ENCODE data around the gene WWP2. TPM values are rescaled to one million over a fixed set of nuclear protein-coding genes. Genes with fewer than 3 reads are reported as not detected.
"Not testable (repeated sequence)": the region's sequence is repeated elsewhere in the genome, so short reads cannot be mapped to it uniquely, and the experiment has no call there.

The WWP2 gene
- total RNA-seq, 1 experiment from 2014 or later = 12.0 TPM

GRCh38 chr16:69798466-69798865 lies 36.3 kb downstream of the WWP2 start:
- Histone ChIP-seq H3K9me3 (replicated peaks) (no peaks in the 10 kb centered on the region), H3K4me3 (no peak overlapping the region), H3K27ac (no peak overlapping the region), H3K4me1 (no peaks in the 10 kb centered on the region), H3K36me3 (no peaks in the 10 kb centered on the region), H3K27me3 (no peaks in the 10 kb centered on the region)
- no peak for DNase-seq

GRCh38 chr16:69799611-69800031 lies 37.5 kb downstream of the WWP2 start:
- no peak for DNase-seq
- Histone ChIP-seq H3K4me1 (no peaks in the 10 kb centered on the region), H3K36me3 (no peaks in the 10 kb centered on the region), H3K4me3 (no peak overlapping the region), H3K9me3 (replicated peaks) (no peaks in the 10 kb centered on the region), H3K27me3 (no peaks in the 10 kb centered on the region), H3K27ac (no peak overlapping the region)

DNA sequence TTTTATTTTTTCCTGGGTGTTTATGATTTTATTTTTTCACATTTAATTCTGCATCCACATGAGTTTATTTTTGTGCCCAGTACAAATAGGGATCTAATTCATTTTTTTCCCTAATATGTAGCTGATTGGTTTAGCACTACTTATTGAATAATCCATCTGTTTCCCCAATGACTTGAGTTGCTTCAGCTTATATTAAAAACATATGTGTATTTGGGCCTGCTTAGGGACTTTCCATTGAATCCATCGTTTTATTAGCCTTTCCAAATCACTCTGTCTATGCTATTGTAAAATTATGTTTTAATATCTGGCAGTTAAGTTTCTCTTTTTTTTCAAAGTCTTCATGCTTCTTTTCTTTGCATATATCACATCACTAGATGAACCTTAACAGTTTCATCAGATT lies 42.2 kb downstream of the WWP2 start:
- DNase-seq = no peak
- Histone ChIP-seq H3K4me1 (no peaks in the 10 kb centered on the region), H3K27me3 (no peaks in the 10 kb centered on the region), H3K36me3 (no peaks in the 10 kb centered on the region), H3K9me3 (replicated peaks) (no peaks in the 10 kb centered on the region), H3K4me3 (no peak overlapping the region), H3K27ac (no peak overlapping the region)

DNA sequence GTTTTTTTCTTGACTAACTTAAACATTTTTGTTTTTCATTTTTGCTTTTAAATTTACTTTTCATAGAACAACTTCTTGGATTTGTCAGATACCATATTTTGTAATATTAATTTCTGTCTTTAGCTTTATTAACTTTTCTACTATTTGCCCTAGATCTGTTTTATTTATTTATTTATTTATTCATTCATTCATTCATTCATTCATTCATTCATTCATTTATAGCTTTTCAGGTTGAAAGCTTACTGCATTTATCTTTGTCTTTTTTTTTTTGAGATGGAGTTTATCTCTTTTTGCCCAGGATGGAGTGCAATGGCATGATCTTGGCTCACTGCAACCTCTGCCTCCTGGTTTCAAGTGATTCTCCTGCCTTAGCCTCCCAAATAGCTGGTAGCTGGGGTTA lies 44.6 kb downstream of the WWP2 start:
- not testable (repeated sequence) for DNase-seq; H3K27me3 ChIP-seq; H3K9me3 ChIP-seq (replicated peaks)

GRCh38 chr16:69812688-69813014 lies 50.5 kb downstream of the WWP2 start:
- H3K4me3 ChIP-seq = no peak overlapping the region
- no peak for DNase-seq
- no peaks in the 10 kb centered on the region for H3K27me3 ChIP-seq
- H3K36me3 ChIP-seq = no peaks in the 10 kb centered on the region
- H3K4me1 ChIP-seq = no peaks in the 10 kb centered on the region
- H3K9me3 ChIP-seq (replicated peaks) = no peaks in the 10 kb centered on the region
- H3K27ac ChIP-seq = no peak overlapping the region

More for the DNA sequence above, 44.6 kb downstream of the WWP2 start:
- H3K27ac ChIP-seq, H3K36me3 ChIP-seq, H3K4me1 ChIP-seq, H3K4me3 ChIP-seq: not testable (repeated sequence)

GRCh38 chr16:69814078-69814477 lies 51.9 kb downstream of the WWP2 start:
- DNase-seq = no peak
- H3K9me3 ChIP-seq (replicated peaks) = no peaks in the 10 kb centered on the region
- H3K4me3 ChIP-seq = no peak overlapping the region
- no peak overlapping the region for H3K27ac ChIP-seq
- no peaks in the 10 kb centered on the region for H3K27me3 ChIP-seq
- H3K36me3 ChIP-seq = no peaks in the 10 kb centered on the region
- H3K4me1 ChIP-seq = no peaks in the 10 kb centered on the region

GRCh38 chr16:69814561-69814960 lies 52.4 kb downstream of the WWP2 start:
- Histone ChIP-seq H3K4me1 (no peaks in the 10 kb centered on the region), H3K9me3 (replicated peaks) (no peaks in the 10 kb centered on the region), H3K4me3 (no peak overlapping the region), H3K27me3 (no peaks in the 10 kb centered on the region), H3K27ac (no peak overlapping the region), H3K36me3 (no peaks in the 10 kb centered on the region)
- no peak for DNase-seq

DNA sequence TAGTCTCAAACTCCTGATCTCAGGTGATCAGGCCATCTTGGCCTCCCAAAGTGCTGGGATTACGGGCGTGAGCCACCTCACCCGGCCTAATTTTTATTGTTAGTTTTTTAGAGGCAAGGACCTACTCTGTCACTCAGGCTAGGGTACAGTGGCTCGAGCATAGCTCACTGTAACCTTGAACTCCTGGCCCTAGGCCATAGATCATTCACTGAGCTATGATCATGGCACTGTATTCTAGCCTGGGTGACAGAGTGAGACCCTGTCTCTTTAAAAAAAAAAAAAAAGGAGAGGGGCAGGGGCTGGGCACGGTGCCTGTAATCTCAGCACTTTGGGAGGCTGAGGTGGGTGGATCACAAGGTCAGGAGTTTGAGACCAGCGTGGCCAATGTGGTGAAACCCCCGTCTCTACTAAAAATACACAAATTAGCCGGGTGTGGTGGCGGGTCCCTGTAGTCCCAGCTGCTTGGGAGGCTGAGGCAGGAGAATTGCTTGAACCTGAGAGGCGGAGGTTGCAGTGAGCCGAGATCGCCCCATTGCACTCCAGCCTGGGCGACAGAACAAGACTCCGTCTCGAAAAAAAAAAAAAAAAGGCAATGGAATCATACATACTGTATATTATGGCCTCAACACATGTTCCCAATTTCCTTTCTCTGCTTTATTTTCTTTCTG lies 53.2 kb downstream of the WWP2 start:
- not testable (repeated sequence) for H3K36me3 ChIP-seq

DNA sequence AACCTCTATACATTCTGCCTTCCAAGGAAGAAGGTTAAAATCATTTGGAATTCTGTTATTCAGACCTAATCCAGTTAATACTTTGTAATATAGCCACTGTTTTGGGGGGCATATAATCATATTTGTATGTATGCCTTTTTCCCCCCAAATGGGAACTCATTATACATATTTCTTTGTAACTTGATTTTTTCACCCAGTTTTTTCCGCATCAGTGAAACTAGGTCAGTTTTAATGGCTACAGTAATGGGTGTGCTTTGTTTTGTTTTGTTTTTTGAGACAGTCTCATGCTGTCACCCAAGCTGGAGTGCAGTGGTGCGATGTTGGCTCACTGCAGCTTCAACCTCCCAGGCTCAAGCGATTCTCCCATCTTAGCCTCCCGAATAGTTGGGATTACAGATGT lies 54.9 kb downstream of the WWP2 start:
- H3K4me3 ChIP-seq = no peak overlapping the region
- no peaks in the 10 kb centered on the region for H3K9me3 ChIP-seq (replicated peaks)
- no peaks in the 10 kb centered on the region for H3K27me3 ChIP-seq
- no peaks in the 10 kb centered on the region for H3K4me1 ChIP-seq
- no peak overlapping the region for H3K27ac ChIP-seq
- no peak for DNase-seq
- H3K36me3 ChIP-seq = no peaks in the 10 kb centered on the region

More for the DNA sequence above, 53.2 kb downstream of the WWP2 start:
- H3K4me3 ChIP-seq; H3K9me3 ChIP-seq (replicated peaks); H3K27me3 ChIP-seq; H3K4me1 ChIP-seq; H3K27ac ChIP-seq; DNase-seq: not testable (repeated sequence)

DNA sequence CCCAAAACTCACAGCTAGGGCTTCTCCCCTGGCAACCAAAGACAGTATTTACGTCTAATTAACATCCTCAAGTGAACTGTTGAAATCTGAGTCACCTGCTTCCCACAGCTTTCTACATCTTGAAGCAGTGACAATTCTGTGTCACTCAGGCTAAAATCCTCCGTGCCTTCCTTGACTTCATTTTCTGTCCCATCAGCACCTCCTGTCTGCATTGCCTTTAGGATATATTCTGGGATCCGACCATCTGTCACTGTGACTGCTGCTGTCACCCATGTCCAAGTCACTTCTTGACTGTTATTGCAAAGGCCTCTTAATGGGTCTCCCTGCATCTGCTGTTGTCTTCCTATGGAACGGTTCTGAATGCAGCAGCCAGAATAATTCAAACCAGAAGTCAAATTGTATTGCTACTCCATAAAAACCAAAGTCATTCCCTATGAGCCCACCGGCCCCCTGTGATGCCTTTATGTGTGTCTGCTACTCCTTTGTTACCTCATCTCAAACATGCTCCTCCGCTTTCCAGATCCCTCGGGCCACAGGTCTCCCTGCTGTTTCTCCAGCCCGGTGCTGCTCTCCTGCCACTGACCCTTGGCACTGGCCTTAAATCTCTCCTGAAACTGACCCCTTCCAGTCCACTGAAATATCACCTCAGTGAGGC lies 56.9 kb downstream of the WWP2 start:
- no peak for DNase-seq
- Histone ChIP-seq H3K27me3 (no peaks in the 10 kb centered on the region), H3K4me1 (no peaks in the 10 kb centered on the region), H3K27ac (no peak overlapping the region), H3K9me3 (replicated peaks) (no peaks in the 10 kb centered on the region), H3K4me3 (no peak overlapping the region), H3K36me3 (no peaks in the 10 kb centered on the region)

GRCh38 chr16:69820926-69821541 lies 58.9 kb downstream of the WWP2 start:
- Histone ChIP-seq H3K36me3 (no peaks in the 10 kb centered on the region), H3K27ac (no peak overlapping the region), H3K9me3 (replicated peaks) (no peaks in the 10 kb centered on the region), H3K27me3 (no peaks in the 10 kb centered on the region), H3K4me1 (no peaks in the 10 kb centered on the region), H3K4me3 (no peak overlapping the region)
- DNase-seq = no peak

GRCh38 chr16:69821844-69822173 lies 59.7 kb downstream of the WWP2 start:
- Histone ChIP-seq H3K27me3 (no peaks in the 10 kb centered on the region), H3K4me3 (no peak overlapping the region), H3K9me3 (replicated peaks) (no peaks in the 10 kb centered on the region), H3K36me3 (no peaks in the 10 kb centered on the region), H3K27ac (no peak overlapping the region), H3K4me1 (no peaks in the 10 kb centered on the region)
- no peak for DNase-seq

DNA sequence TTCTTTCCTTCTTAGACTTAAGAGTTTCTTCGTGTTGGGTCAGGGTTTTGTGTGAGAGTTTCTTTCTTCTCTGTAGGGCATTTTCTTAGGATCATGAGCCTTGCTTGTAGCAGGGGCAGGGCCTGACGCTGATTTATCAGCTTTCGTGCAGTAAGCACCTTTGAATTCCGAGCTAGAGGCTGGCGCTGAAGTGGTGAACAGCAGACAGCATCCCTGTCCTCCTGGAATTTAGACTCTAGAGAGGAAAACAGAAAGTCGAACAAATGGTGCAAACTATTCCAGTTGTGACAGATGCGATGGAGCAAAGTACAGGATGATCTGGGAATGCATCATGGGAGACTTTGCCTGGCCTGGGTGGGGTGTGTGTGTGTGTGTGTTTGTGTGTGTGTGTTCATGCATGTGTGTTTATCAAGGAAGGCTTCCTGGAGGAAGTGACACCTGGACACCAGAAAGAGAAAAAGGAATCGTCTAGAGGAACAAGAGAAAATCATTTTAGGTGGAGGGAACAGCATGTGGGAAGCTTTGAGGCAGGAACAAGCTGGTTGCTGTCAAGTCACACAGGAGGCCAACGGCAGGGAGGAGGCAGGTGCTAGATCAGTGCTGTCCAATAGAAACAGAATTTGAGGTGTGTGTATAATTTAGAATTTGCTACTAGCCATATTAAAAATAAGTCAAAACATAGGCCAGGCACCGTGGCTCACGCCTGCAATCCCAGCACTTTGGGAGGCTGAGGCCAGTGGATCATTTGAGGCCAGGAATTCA lies 60.2 kb downstream of the WWP2 start:
- DNase-seq = no peak
- Histone ChIP-seq H3K4me1 (no peaks in the 10 kb centered on the region), H3K4me3 (no peak overlapping the region), H3K27ac (no peak overlapping the region), H3K9me3 (replicated peaks) (no peaks in the 10 kb centered on the region), H3K36me3 (no peaks in the 10 kb centered on the region), H3K27me3 (no peaks in the 10 kb centered on the region)

DNA sequence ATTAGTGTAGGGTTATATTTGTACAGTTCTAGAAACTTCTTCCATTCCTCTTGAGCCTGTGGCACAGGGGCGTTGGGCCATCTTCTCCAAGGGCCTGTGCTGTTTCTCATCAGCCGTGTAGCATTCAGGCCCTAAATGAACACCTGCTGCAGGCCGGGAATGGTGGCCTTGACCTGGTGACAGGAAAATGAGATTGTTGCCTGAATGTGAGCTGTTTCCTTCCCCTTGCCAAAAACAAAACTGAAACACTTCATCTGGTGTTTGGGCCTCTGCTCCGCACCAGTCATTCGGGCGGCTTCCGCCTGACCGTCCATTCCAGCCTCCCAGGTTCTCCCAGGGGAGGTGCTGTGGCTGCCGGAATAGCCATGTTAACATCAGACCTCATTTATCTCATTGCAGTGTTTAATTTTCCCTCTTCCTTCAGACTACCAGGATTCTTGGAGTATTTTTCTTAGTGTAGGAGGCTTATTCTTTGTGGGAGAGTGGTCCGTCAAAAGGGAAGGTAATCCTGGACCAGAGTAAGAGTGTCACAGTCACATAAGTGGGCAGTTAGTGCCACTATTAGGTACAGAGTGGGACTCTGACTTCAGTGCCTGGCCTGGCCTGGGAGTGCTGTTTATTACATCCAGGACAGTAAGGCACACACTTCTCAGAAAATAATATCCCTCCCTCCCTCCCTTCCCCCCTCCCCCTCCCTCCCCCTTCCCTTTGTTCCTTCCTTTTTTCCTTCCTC lies 61.9 kb downstream of the WWP2 start:
- no peak overlapping the region for H3K4me3 ChIP-seq
- H3K36me3 ChIP-seq = no peaks in the 10 kb centered on the region
- no peaks in the 10 kb centered on the region for H3K4me1 ChIP-seq
- no peak overlapping the region for H3K27ac ChIP-seq
- no peaks in the 10 kb centered on the region for H3K9me3 ChIP-seq (replicated peaks)
- no peak for DNase-seq
- no peaks in the 10 kb centered on the region for H3K27me3 ChIP-seq

All from SJCRH30 (cell line).